SK-N-SH treated with all-trans-retinoic acid at 6 μM for 48 hours (cell line): ENCODE measurements around the gene TMPRSS4.

Experiments
- ATAC-seq: fragments of 200-7000 bp; cut with Tn5 transposase; 3 replicates; pipeline ENCODE4 v1.9.1; 2020; ENCODE audit warnings: mild to moderate bottlenecking, moderate library complexity
- ARNTL ChIP-seq: fragments of 450-650 bp; formaldehyde crosslinking; IDR thresholded peaks from 2 replicates; pipeline ENCODE4 v1.5.0; 2020; ENCODE audit warnings: low read depth, mild to moderate bottlenecking, moderate library complexity, borderline replicate concordance
- BACH2 ChIP-seq: fragments of 250-450 bp; sonication (Bioruptor Pico); IDR thresholded peaks from 2 replicates; pipeline ENCODE4 v1.9.0; 2021; ENCODE audit warnings: mild to moderate bottlenecking, borderline replicate concordance
- CREB5 ChIP-seq: fragments of 250-450 bp; sonication (Bioruptor Pico); IDR thresholded peaks from 2 replicates; pipeline ENCODE4 v1.5.1; 2020; ENCODE audit warnings: low read depth, mild to moderate bottlenecking, moderate library complexity
- CSDC2 ChIP-seq: fragments of 250-450 bp; sonication (Bioruptor Pico); IDR thresholded peaks from 2 replicates; pipeline ENCODE4 v1.5.0; 2020; ENCODE audit warnings: mild to moderate bottlenecking, moderate library complexity
- CSRNP3 ChIP-seq: fragments of 250-450 bp; sonication (Bioruptor Pico); IDR thresholded peaks from 2 replicates; pipeline ENCODE4 v1.5.1; 2021; ENCODE audit warnings: mild to moderate bottlenecking, moderate library complexity
- ESRRG ChIP-seq: fragments of 250-450 bp; sonication (Bioruptor Pico); IDR thresholded peaks from 2 replicates; pipeline ENCODE4 v1.6.1; 2021; ENCODE audit warnings: mild to moderate bottlenecking
- GLIS3 ChIP-seq: fragments of 250-450 bp; sonication (Bioruptor Pico); IDR thresholded peaks from 2 replicates; pipeline ENCODE4 v1.5.0; 2020; ENCODE audit warnings: mild to moderate bottlenecking, moderate library complexity
- ISL1 ChIP-seq: fragments of 250-450 bp; sonication (Bioruptor Pico); IDR thresholded peaks from 2 replicates; pipeline ENCODE4 v2.1.2; 2022; ENCODE audit warnings: mild to moderate bottlenecking, moderate library complexity
- OSR1 ChIP-seq: fragments of 250-450 bp; sonication (Bioruptor Pico); IDR thresholded peaks from 2 replicates; pipeline ENCODE4 v1.8.0; 2022; ENCODE audit warnings: moderate library complexity, mild to moderate bottlenecking, inconsistent platforms
- POU6F1 ChIP-seq: fragments of 250-450 bp; sonication (Bioruptor Pico); IDR thresholded peaks from 2 replicates; pipeline ENCODE4 v1.8.0; 2021; ENCODE audit warnings: low read depth, mild to moderate bottlenecking, moderate library complexity, borderline replicate concordance
- PPARA ChIP-seq: fragments of 250-450 bp; sonication (Bioruptor Pico); IDR thresholded peaks from 2 replicates; pipeline ENCODE4 v1.5.0; 2020; ENCODE audit warnings: mild to moderate bottlenecking, borderline replicate concordance
- RARB ChIP-seq: fragments of 250-450 bp; sonication (Bioruptor Pico); IDR thresholded peaks from 2 replicates; pipeline ENCODE4 v1.8.0; 2021; ENCODE audit warnings: mild to moderate bottlenecking, moderate library complexity
- SNAI2 ChIP-seq: fragments of 250-450 bp; sonication (Bioruptor Pico); IDR thresholded peaks from 2 replicates; pipeline ENCODE4 v1.5.0; 2020; ENCODE audit warnings: mild to moderate bottlenecking, moderate library complexity
- TCF4 ChIP-seq: fragments of 250-450 bp; sonication (Bioruptor Pico); IDR thresholded peaks from 2 replicates; pipeline ENCODE4 v1.8.0; 2021; ENCODE audit warnings: mild to moderate bottlenecking, moderate library complexity, borderline replicate concordance
- TOX ChIP-seq: fragments of 250-450 bp; sonication (Bioruptor Pico); IDR thresholded peaks from 2 replicates; pipeline ENCODE4 v1.8.0; 2021; ENCODE audit warnings: mild to moderate bottlenecking, moderate library complexity, borderline replicate concordance
- ZC3H10 ChIP-seq: fragments of 250-450 bp; sonication (Bioruptor Pico); IDR thresholded peaks from 2 replicates; pipeline ENCODE4 v1.5.1; 2021; ENCODE audit warnings: mild to moderate bottlenecking, moderate library complexity
- ZFP3 ChIP-seq: fragments of 250-450 bp; sonication (Bioruptor Pico); IDR thresholded peaks from 2 replicates; pipeline ENCODE4 v1.5.0; 2020; ENCODE audit warnings: mild to moderate bottlenecking, moderate library complexity
- ZNF565 ChIP-seq: fragments of 450-650 bp; formaldehyde crosslinking; conservative IDR thresholded peaks from 2 replicates; pipeline ENCODE4 v1.5.0; 2020; ENCODE audit warnings: low read depth, mild to moderate bottlenecking, moderate library complexity
- ZNF70 ChIP-seq: fragments of 450-650 bp; formaldehyde crosslinking; IDR thresholded peaks from 2 replicates; pipeline ENCODE4 v1.5.0; 2020; ENCODE audit warnings: mild to moderate bottlenecking, moderate library complexity
- ZNF8 ChIP-seq: fragments of 450-650 bp; formaldehyde crosslinking; IDR thresholded peaks from 2 replicates; pipeline ENCODE4 v1.5.0; 2020; ENCODE audit warnings: mild to moderate bottlenecking, moderate library complexity

The TMPRSS4 gene

GRCh38 chr11:118067006-118067405 is 9.9 kb upstream of the TMPRSS4 start (continued):
- no peak for TF ChIP-seq POU6F1 (CRISPR knock-in tag)
- no peak for TF ChIP-seq TOX (CRISPR knock-in tag)

GRCh38 chr11:118068206-118068944 is 8.5 kb upstream of the TMPRSS4 start:
- TF ChIP-seq OSR1 (CRISPR knock-in tag) = no peak
- TF ChIP-seq TOX (CRISPR knock-in tag) = no peak
- no peak for TF ChIP-seq ZNF8
- no peak for TF ChIP-seq ZFP3 (CRISPR knock-in tag)
- no peak for TF ChIP-seq ARNTL (CRISPR knock-in tag)
- no peak for TF ChIP-seq CSDC2 (CRISPR knock-in tag)
- TF ChIP-seq ZC3H10 (CRISPR knock-in tag) = no peak
- TF ChIP-seq CREB5 (CRISPR knock-in tag) = no peak
- no peak for TF ChIP-seq BACH2 (CRISPR knock-in tag)
- TF ChIP-seq POU6F1 (CRISPR knock-in tag) = no peak
- TF ChIP-seq ZNF70 = no peak
- TF ChIP-seq CSRNP3 (CRISPR knock-in tag) = no peak
- TF ChIP-seq TCF4 (CRISPR knock-in tag) = no peak
- TF ChIP-seq PPARA (CRISPR knock-in tag) = no peak
- no peak for TF ChIP-seq ZNF565 (CRISPR knock-in tag)
- no peak for TF ChIP-seq SNAI2 (CRISPR knock-in tag)
- TF ChIP-seq ISL1 (CRISPR knock-in tag) = no peak
- TF ChIP-seq, all 23 proteins: peak for 0
- ATAC-seq = no peak

GRCh38 chr11:118068945-118069612 is 7.8 kb upstream of the TMPRSS4 start:
- TF ChIP-seq ZC3H10 (CRISPR knock-in tag) = no peak
- TF ChIP-seq ZNF565 (CRISPR knock-in tag) = no peak
- no peak for TF ChIP-seq CSRNP3 (CRISPR knock-in tag)
- no peak for TF ChIP-seq RARB (CRISPR knock-in tag)
- TF ChIP-seq ESRRG (CRISPR knock-in tag) = no peak
- TF ChIP-seq SNAI2 (CRISPR knock-in tag) = no peak
- TF ChIP-seq PPARA (CRISPR knock-in tag) = no peak
- TF ChIP-seq GLIS3 (CRISPR knock-in tag) = no peak
- no peak for TF ChIP-seq BACH2 (CRISPR knock-in tag)
- TF ChIP-seq ZNF70 = no peak
- ATAC-seq = no peak
